CD8-positive, alpha-beta memory T cell (primary cell): ENCODE data around the gene ZNF397. TPM values are rescaled to one million over a fixed set of nuclear protein-coding genes. Genes with fewer than 3 reads are reported as not detected.

Experiments
- CTCF ChIA-PET: fragments of 350-600 bp; sonication (Branson Sonifier 250); formaldehyde crosslinking; loops from one replicate; lab custom pipeline; 2021; ENCODE audit warnings: antibody characterized with exemption; lab: Charles Lee
- POLR2A ChIA-PET: fragments of 350-600 bp; sonication (Branson Sonifier 250); formaldehyde crosslinking; loops from one replicate; lab custom pipeline; 2021; ENCODE audit warnings: antibody characterized with exemption; lab: Charles Lee
- DNase-seq, 5 donors: peaks; one replicate each; pipeline versions ENCODE4 v3.0.0 to v3.0.0-alpha.2; 2020 to 2022; ENCODE audit warnings: mixed read lengths in 1 of 5
- H3K27ac ChIP-seq: one replicate; pipeline ENCODE4 v1.7.0; 2013; ENCODE audit warnings: low read depth, mild to moderate bottlenecking, low read length, moderate library complexity
- H3K27me3 ChIP-seq: 2 replicates; pipeline ENCODE4 v1.7.0; 2013; ENCODE audit warnings: low read length, mild to moderate bottlenecking; ENCODE audit not compliant: insufficient read depth, poor library complexity, severe bottlenecking
- H3K36me3 ChIP-seq: 2 replicates; pipeline ENCODE4 v1.7.0; 2013; ENCODE audit warnings: mild to moderate bottlenecking, low read length, moderate library complexity; ENCODE audit not compliant: insufficient read depth
- H3K4me1 ChIP-seq: 2 replicates; pipeline ENCODE4 v1.7.0; 2013; ENCODE audit warnings: mild to moderate bottlenecking, low read length, moderate library complexity; ENCODE audit not compliant: insufficient read depth
- H3K4me3 ChIP-seq: 2 replicates; pipeline ENCODE4 v1.7.0; 2013; ENCODE audit warnings: mild to moderate bottlenecking, low read length
- H3K9me3 ChIP-seq: 2 replicates; pipeline ENCODE4 v1.7.0; 2013; ENCODE audit warnings: mild to moderate bottlenecking, low read length
- H3K27ac Mint-ChIP-seq, 8 donors: one replicate each; pipeline ENCODE4 v1.8.0; 2020 to 2021; ENCODE audit warnings: mixed read lengths in 8 of 8, mild to moderate bottlenecking in 6 of 8, inconsistent platforms in 3 of 8, moderate library complexity in 3 of 8
- H3K27me3 Mint-ChIP-seq, 2 donors: one replicate each; pipeline ENCODE4 v1.8.0; 2020 to 2021; ENCODE audit warnings: mixed read lengths in 2 of 2, mild to moderate bottlenecking in 1 of 2, moderate library complexity in 1 of 2
- H3K36me3 Mint-ChIP-seq, 3 donors: one replicate each; pipeline ENCODE4 v1.8.0; 2020 to 2021; ENCODE audit warnings: mixed read lengths in 3 of 3, inconsistent platforms in 1 of 3, mild to moderate bottlenecking in 1 of 3
- H3K4me1 Mint-ChIP-seq, 3 donors: one replicate each; pipeline ENCODE4 v1.8.0; 2020 to 2021; ENCODE audit warnings: mixed read lengths in 3 of 3, inconsistent platforms in 1 of 3, mild to moderate bottlenecking in 1 of 3
- H3K4me3 Mint-ChIP-seq, 7 donors: one replicate each; pipeline ENCODE4 v1.8.0; 2020 to 2021; ENCODE audit warnings: mixed read lengths in 7 of 7, mild to moderate bottlenecking in 6 of 7, moderate library complexity in 4 of 7, inconsistent platforms in 2 of 7
- H3K9me3 Mint-ChIP-seq, 5 donors: one replicate each; pipeline ENCODE4 v1.8.0; 2020 to 2022; ENCODE audit warnings: mixed read lengths in 5 of 5, mild to moderate bottlenecking in 3 of 5, moderate library complexity in 2 of 5, inconsistent platforms in 1 of 5
- polyA plus RNA-seq: library from polyadenylated mRNA; unstranded; fragments of 300-500 nt; fragmentation: Illumina TruSeq; gene quantifications from one replicate; pipeline ENCODE4 v1.2.3, GENCODE V29; 2021
- total RNA-seq, 2 experiments: library from RNA; stranded (reverse); gene quantifications; one replicate each; pipeline ENCODE4 v1.2.3, GENCODE V29; 2021

Gene ZNF397
- total and polyA plus RNA-seq, 3 experiments from 2014 or later: 6.7 to 22.5 (median 20.9) TPM

DNA sequence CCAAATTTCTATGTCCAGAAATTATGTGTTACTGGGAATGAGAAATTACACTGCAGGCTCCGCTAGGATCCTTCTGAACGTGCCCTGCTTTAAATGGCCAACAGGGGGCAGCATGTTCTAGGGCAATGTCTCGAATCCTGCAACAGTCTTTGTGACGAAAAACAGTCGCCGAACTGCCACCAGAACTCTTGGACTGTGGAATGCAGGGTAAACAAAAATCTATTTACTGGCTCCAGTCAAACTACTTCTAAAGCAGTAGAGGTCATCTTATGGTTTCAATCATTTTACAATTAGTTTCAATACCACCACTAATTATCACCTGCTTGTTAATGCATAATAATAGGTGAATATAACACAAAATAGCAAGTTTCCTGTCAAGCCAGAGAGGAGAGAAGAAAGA is 9.8 kb upstream of the ZNF397 start:
- Histone ChIP-seq H3K4me1 (no peaks in the 10 kb centered on the region), H3K4me3 (peak overlapping the region; percentile 44), H3K27ac (no peak overlapping the region), H3K9me3 (no peaks in the 10 kb centered on the region), H3K36me3 (no peaks in the 10 kb centered on the region), H3K27me3 (no peaks in the 10 kb centered on the region)
- H3K9me3 Mint-ChIP-seq: no peaks in the 10 kb centered on the region
- H3K27me3 Mint-ChIP-seq: peaks cover 2 to 6% of the 10 kb centered on the region in 2 donors
- POLR2A ChIA-PET: no interaction called here
- H3K27ac Mint-ChIP-seq: peak overlapping the region in 2 of 8 donors; percentile 9 to 22
- no peaks in the 10 kb centered on the region for H3K36me3 Mint-ChIP-seq
- H3K4me1 Mint-ChIP-seq: peaks cover 3 to 4% (median 4%) of the 10 kb centered on the region in 3 donors
- DNase-seq: peak; percentile 61 to 84 (median 72)
- CTCF ChIA-PET: interaction anchor here (0.7 to 4.2 kb wide), 13 partner anchors 10 to 206 kb away, joined by 3 to 46 read pairs (median 3); partner anchors contain the start of genes ZNF24 and ZNF397
- H3K4me3 Mint-ChIP-seq: peak overlapping the region in 6 of 7 donors; percentile 17 to 68 (median 30)

- Histone ChIP-seq H3K4me1 (peaks cover 4% of the 10 kb centered on the region), H3K36me3 (no peaks in the 10 kb centered on the region), H3K27ac (no peak overlapping the region), H3K4me3 (no peak overlapping the region), H3K27me3 (no peaks in the 10 kb centered on the region), H3K9me3 (no peaks in the 10 kb centered on the region)
- Mint-ChIP-seq H3K4me3 (no peak overlapping the region), H3K4me1 (peaks cover 4 to 10% (median 7%) of the 10 kb centered on the region in 3 donors), H3K27ac (no peak overlapping the region), H3K27me3 (peaks cover 0 to 5% of the 10 kb centered on the region in 2 donors), H3K9me3 (no peaks in the 10 kb centered on the region), H3K36me3 (peaks cover 0 to 6% (median 0%) of the 10 kb centered on the region in 3 donors)
- ChIA-PET CTCF (no interaction called here), POLR2A (no interaction called here)
- DNase-seq: no peak
Measured at GRCh38 chr18:35236571-35237363, 4.1 kb upstream of the ZNF397 start.

GRCh38 chr18:35239314-35239713 is 1.5 kb upstream of the ZNF397 start:
- POLR2A ChIA-PET: interaction anchor here (1.9 kb wide), 1 partner anchor 105 kb away, joined by 10 read pairs; the partner anchor contains the start of gene ZNF24
- H3K27ac ChIP-seq: no peak overlapping the region

DNA sequence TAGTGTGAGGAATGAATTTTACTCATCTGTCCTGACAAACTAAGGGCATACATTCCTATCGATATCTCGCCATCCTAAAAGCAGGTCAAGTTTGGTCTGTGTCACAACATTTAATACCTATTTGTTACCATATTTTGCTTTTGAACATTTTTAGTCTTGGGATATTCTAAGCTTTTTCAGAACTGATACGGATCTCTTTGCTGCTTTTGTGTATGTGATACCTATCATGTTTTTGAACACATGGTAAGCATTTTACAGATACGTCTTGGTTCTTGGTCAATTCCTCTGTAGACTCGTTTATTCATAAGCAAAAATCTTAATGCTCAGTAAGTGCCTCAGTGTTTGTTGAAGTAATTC is 592 bp downstream of the ZNF397 start:
- peak in 1 of 5 donors; percentile 13 for DNase-seq
- Mint-ChIP-seq H3K4me3 (peak overlapping the region; percentile 96 to 100 (median 97)), H3K9me3 (peaks cover 0 to 4% (median 0%) of the 10 kb centered on the region in 5 donors), H3K4me1 (peaks cover 18 to 36% (median 35%) of the 10 kb centered on the region in 3 donors), H3K27me3 (peaks cover 0 to 2% of the 10 kb centered on the region in 2 donors), H3K27ac (peak overlapping the region; percentile 97 to 100 (median 98)), H3K36me3 (peaks cover 31 to 49% (median 31%) of the 10 kb centered on the region in 3 donors)
- no peaks in the 10 kb centered on the region for H3K27me3 ChIP-seq
- peak overlapping the region; percentile 97 for H3K27ac ChIP-seq
- H3K4me3 ChIP-seq: peak overlapping the region; percentile 91
- peaks cover 18% of the 10 kb centered on the region for H3K4me1 ChIP-seq
- CTCF ChIA-PET: interaction anchor here (1.1 to 1.9 kb wide), 3 partner anchors 11 to 145 kb away, joined by 3 to 5 read pairs (median 4); no protein-coding TSS in a partner anchor
- H3K36me3 ChIP-seq: peaks cover 37% of the 10 kb centered on the region
- POLR2A ChIA-PET: interaction anchor here (0.6 to 1.9 kb wide), 6 partner anchors 26 to 211 kb away, joined by 3 to 14 read pairs (median 4); partner anchors contain the start of genes MAPRE2, ZNF24 and ZSCAN30
- H3K9me3 ChIP-seq: no peaks in the 10 kb centered on the region

More at GRCh38 chr18:35239314-35239713, 1.5 kb upstream of the ZNF397 start:
- Mint-ChIP-seq H3K27ac (peak overlapping the region in 5 of 8 donors; percentile 19 to 81 (median 57)), H3K4me1 (peaks cover 16 to 32% (median 30%) of the 10 kb centered on the region in 3 donors), H3K36me3 (peaks cover 11 to 28% (median 12%) of the 10 kb centered on the region in 3 donors), H3K9me3 (no peaks in the 10 kb centered on the region), H3K4me3 (peak overlapping the region in 2 of 7 donors; percentile 48 to 75), H3K27me3 (peaks cover 0 to 2% of the 10 kb centered on the region in 2 donors)
- Histone ChIP-seq H3K4me1 (peaks cover 18% of the 10 kb centered on the region), H3K4me3 (no peak overlapping the region), H3K27me3 (no peaks in the 10 kb centered on the region), H3K36me3 (peaks cover 21% of the 10 kb centered on the region), H3K9me3 (no peaks in the 10 kb centered on the region)
- CTCF ChIA-PET: interaction anchor here (1.4 to 1.9 kb wide), 3 partner anchors 116 to 213 kb away, joined by 4 to 8 read pairs (median 5); no protein-coding TSS in a partner anchor
- DNase-seq: no peak

DNA sequence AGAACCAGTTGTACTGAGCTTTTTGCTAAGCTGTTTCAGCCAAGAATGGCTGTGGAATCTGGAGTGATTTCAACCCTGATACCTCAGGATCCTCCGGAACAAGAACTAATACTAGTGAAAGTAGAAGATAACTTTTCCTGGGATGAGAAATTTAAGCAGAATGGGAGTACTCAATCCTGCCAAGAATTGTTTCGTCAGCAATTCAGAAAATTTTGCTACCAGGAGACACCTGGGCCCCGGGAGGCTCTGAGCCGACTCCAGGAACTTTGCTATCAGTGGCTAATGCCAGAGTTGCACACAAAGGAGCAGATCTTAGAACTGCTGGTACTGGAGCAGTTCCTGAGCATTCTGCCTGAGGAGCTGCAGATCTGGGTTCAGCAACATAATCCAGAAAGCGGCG is 1.6 kb downstream of the ZNF397 start:
- Mint-ChIP-seq H3K36me3 (peaks cover 39 to 59% (median 40%) of the 10 kb centered on the region in 3 donors), H3K27me3 (peaks cover 0 to 2% of the 10 kb centered on the region in 2 donors), H3K4me1 (peaks cover 20 to 43% (median 41%) of the 10 kb centered on the region in 3 donors), H3K4me3 (peak overlapping the region in 3 of 7 donors; percentile 97 to 100 (median 97)), H3K9me3 (peaks cover 0 to 4% (median 0%) of the 10 kb centered on the region in 5 donors), H3K27ac (peak overlapping the region in 6 of 8 donors; percentile 17 to 100 (median 84))
- Histone ChIP-seq H3K9me3 (no peaks in the 10 kb centered on the region), H3K36me3 (peaks cover 47% of the 10 kb centered on the region), H3K4me1 (peaks cover 18% of the 10 kb centered on the region), H3K4me3 (no peak overlapping the region), H3K27me3 (no peaks in the 10 kb centered on the region), H3K27ac (no peak overlapping the region)
- ChIA-PET CTCF (interaction anchor here (0.7 kb wide), 1 partner anchor 12 kb away, joined by 3 read pairs; no protein-coding TSS in a partner anchor), POLR2A (no interaction called here)
- no peak for DNase-seq

- H3K27me3 Mint-ChIP-seq: peaks cover 0 to 2% of the 10 kb centered on the region in 2 donors
- H3K4me1 Mint-ChIP-seq: peaks cover 20 to 43% (median 41%) of the 10 kb centered on the region in 3 donors
- no peaks in the 10 kb centered on the region for H3K9me3 ChIP-seq
- peak overlapping the region in 1 of 7 donors; percentile 21 for H3K4me3 Mint-ChIP-seq
- no peak overlapping the region for H3K27ac ChIP-seq
- peaks cover 50% of the 10 kb centered on the region for H3K36me3 ChIP-seq
- H3K9me3 Mint-ChIP-seq: peaks cover 0 to 4% (median 0%) of the 10 kb centered on the region in 5 donors
- peak overlapping the region in 1 of 8 donors; percentile 7 for H3K27ac Mint-ChIP-seq
- DNase-seq: no peak
- ChIA-PET CTCF (interaction anchor here (1.0 to 1.6 kb wide), 2 partner anchors 12 to 101 kb away, joined by 3 read pairs; no protein-coding TSS in a partner anchor), POLR2A (no interaction called here)
- no peak overlapping the region for H3K4me3 ChIP-seq
- H3K36me3 Mint-ChIP-seq: peaks cover 45 to 76% (median 53%) of the 10 kb centered on the region in 3 donors
- H3K27me3 ChIP-seq: no peaks in the 10 kb centered on the region
- H3K4me1 ChIP-seq: peaks cover 18% of the 10 kb centered on the region
Measured at GRCh38 chr18:35244671-35245070, 3.8 kb downstream of the ZNF397 start.

- H3K27me3 ChIP-seq: no peaks in the 10 kb centered on the region
- H3K4me1 ChIP-seq: peaks cover 14% of the 10 kb centered on the region
- ChIA-PET CTCF (interaction anchor here (1.0 to 1.6 kb wide), 2 partner anchors 13 to 15 kb away, joined by 3 read pairs; no protein-coding TSS in a partner anchor), POLR2A (no interaction called here)
- DNase-seq: no peak
- no peak overlapping the region for H3K4me3 Mint-ChIP-seq
- H3K9me3 ChIP-seq: no peaks in the 10 kb centered on the region
- peaks cover 0 to 4% (median 0%) of the 10 kb centered on the region in 5 donors for H3K9me3 Mint-ChIP-seq
- peaks cover 54 to 83% (median 58%) of the 10 kb centered on the region in 3 donors for H3K36me3 Mint-ChIP-seq
- peaks cover 17 to 46% (median 37%) of the 10 kb centered on the region in 3 donors for H3K4me1 Mint-ChIP-seq
- H3K27me3 Mint-ChIP-seq: peaks cover 0 to under 1% of the 10 kb centered on the region in 2 donors
- H3K36me3 ChIP-seq: peaks cover 50% of the 10 kb centered on the region
- H3K27ac Mint-ChIP-seq: no peak overlapping the region
- no peak overlapping the region for H3K27ac ChIP-seq
- no peak overlapping the region for H3K4me3 ChIP-seq
Measured at GRCh38 chr18:35245719-35246317, 5.0 kb downstream of the ZNF397 start.
